GM19328 (cell line): ENCODE measurements around the gene USF1.
"Not testable (repeated sequence)": the region's sequence is repeated elsewhere in the genome, so short reads cannot be mapped to it uniquely, and the experiment has no call there.

Source experiments
- ATAC-seq: cut with Tn5 transposase; IDR thresholded peaks from one replicate; pipeline ENCODE4 v1.9.1; 2021; ENCODE audit warnings: mild to moderate bottlenecking, moderate library complexity; ENCODE audit not compliant: unreplicated experiment

The USF1 gene

GRCh38 chr1:161019751-161020495, 25.9 kb downstream of the USF1 start:
- no peak for ATAC-seq

- ATAC-seq: not testable (repeated sequence)
These were observed 26.6 kb downstream of the USF1 start for GRCh38 chr1:161019111-161019660.

DNA sequence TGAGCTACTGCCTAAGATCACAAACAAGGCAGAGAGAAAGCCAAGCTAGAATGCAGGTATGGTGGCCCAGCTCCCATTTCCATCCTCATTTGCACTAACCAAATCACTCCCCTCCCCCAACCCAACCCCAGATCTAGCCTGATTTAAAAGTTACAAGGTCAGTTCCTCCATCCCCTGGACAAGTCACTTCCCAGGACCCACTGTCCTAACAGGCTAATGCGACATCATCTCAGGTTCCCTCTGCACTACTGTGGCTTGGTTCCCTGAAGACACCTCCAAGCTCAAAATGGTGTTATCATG, 27.2 kb downstream of the USF1 start:
- ATAC-seq: no peak

DNA sequence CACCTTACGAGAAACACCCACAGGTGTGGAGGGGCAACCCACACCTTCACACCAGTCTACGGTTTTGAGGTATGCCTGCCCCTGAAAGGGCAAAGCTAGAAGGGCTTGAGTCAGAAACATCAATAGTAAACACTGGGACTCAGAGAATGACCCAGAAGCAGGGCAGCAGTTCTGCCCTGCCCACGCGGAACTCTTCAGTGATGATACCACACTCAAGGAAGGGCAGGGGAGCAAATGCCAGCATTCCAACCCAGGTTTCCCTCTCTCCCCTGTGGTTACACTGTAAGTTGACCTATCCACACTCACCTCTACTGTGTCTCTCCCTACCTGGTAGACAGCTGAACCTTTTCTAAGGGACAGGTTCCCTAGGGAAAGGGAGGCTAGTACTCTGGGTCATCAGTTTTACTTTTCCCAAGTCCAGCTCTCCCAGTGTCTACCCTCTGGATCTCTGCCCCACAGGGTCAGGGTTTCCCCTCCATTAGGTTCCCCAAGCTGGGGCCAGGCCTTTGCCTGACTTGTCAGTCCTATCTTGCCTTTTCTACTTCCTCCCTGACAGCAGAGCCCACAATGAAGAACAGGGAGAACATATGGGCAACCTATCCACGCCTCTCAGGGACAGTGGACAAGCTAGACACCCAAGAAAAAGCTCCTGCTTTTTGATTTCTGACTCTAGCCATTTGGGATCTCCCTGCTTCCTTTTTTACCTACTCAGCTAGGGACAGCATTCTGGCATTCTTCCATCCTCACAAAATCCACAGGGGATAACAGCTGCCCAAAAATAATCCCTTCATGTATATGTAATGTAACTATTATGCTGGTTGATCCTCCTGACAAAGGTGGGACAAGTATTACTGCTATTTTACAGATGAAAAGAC, 27.8 kb downstream of the USF1 start:
- ATAC-seq: no peak

DNA sequence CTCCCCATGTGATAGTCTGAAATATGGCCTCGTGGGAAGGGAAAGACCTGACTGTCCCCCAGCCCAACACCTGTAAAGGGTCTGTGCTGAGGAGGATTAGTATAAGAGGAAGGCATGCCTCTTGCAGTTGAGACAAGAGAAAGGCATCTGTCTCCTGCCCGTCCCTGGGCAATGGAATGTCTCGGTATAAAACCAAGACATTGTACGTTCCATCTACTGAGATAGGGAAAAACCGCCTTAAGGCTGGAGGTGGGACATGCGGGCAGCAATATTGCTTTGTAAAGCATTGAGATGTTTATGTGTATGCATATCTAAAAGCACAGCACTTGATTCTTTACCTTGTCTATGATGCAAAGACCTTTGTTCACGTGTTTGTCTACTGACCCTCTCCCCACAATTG, 28.6 kb downstream of the USF1 start:
- not testable (repeated sequence) for ATAC-seq

DNA sequence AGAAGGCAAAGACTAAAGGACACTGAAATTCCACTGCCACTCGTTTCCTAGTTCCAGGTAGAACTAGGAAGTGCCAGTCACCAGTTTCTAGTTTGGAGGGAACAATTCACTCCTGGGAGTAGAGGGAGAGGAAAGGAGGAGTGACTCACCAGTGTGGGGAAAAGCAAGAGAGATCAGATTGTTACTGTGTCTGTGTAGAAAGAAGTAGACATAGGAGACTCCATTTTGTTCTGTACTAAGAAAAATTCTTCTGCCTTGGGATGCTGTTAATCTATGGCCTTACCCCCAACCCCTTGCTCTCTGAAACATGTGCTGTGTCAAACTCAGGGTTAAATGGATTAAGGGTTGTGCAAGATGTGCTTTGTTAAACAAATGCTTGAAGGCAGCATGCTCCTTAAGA, 29.1 kb downstream of the USF1 start:
- ATAC-seq: not testable (repeated sequence)

- peak; percentile 73 for ATAC-seq
These were observed 32.1 kb downstream of the USF1 start for GRCh38 chr1:161013488-161014230.

DNA sequence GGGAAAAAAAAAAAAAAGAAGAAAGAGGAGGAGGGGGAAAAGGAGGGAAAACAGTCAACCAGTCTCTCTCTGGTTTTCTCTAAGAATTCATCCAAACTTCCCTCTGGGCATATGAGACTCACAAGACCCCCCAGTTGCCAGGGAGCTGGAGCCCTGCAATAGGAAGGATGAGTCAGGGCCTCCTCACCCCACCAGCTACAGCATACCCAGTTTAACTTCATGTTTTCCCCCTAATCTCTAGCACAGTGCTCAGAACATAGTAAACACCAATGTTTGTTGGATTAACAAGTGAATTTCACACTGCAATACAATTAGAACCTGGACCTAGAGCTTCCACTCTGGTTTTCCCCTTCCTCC, 32.7 kb downstream of the USF1 start:
- ATAC-seq: no peak

GRCh38 chr1:161012420-161012819, 33.4 kb downstream of the USF1 start:
- ATAC-seq: no peak

- ATAC-seq: no peak
These were observed 36.1 kb downstream of the USF1 start for GRCh38 chr1:161009602-161010211.

GRCh38 chr1:161008869-161009510, 36.8 kb downstream of the USF1 start:
- ATAC-seq: no peak

DNA sequence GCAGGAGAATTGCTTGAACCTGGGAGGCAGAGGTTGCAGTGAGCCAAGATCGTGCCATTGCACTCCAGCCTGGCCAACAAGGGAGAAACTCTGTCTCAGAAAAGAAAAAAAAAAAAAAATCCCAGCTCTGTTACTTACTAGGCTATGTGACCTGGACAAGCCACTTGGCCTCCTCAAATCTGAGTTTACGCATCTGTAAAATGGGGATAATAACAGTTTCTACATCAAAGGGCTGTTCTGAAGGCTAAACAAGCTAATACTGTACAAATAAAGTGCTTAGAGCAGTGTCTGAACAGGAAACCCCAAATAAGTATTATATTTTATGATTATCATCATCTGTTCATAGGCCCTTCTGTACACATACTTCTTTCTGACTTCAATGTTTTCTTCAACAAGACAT, 38.4 kb downstream of the USF1 start:
- ATAC-seq: no peak

DNA sequence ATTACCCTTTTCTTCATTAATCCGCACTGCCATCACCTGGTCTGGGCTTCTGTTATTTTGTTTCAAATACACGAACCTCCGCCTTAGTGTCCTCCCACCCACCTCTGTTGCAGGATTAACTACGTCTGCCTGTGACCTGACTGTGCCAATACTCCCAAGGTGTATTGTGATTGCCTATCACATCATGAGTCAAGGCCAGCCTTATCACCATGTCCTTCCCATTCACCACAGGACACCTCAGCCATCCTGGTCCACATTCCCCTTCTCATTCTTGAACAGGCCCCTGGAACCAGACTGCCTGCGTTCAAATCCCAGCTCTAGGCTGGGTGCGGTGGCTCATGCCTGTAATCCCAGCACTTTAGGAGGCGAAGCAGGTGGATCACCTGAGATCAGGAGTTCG, 39.2 kb downstream of the USF1 start:
- ATAC-seq: no peak

GRCh38 chr1:161001525-161001924, 44.3 kb downstream of the USF1 start:
- no peak for ATAC-seq

GRCh38 chr1:161000736-161001480, 44.9 kb downstream of the USF1 start:
- ATAC-seq: no peak

- no peak for ATAC-seq
These were observed 46.4 kb downstream of the USF1 start for GRCh38 chr1:160999376-160999775.

DNA sequence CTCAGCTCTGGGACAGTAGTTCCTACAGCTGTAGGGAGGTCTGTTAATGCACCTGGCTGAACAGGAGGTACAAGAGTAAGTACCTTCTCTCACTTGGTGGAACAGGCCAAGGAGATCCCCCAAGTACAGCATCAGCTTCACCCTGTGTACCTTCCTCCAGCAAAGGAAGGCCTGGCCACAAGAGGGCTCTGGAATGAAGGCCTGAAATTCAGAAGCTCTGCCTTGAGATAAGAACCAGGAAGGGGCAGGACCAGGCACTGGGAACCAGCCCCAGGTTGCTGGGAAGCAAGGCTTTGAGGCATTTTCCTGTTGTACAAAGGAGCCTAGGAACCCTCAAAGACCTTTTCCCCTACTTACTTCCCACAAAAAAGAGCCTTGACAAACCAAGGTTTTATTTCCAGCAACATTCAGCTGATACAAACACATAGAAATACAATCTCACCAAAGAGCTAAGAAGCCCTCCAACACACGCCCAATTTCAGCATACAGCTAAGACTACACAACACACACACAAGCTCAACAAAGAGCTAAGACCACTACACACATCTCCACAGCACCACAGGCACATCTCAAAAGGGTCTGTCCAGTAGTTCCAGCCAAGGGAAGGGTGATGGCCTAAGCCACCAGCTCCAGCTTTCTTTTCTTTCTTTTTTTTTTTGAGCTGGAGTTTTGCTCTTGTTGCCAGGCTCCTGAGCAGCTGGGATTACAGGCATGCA, 48.3 kb downstream of the USF1 start:
- ATAC-seq: no peak

DNA sequence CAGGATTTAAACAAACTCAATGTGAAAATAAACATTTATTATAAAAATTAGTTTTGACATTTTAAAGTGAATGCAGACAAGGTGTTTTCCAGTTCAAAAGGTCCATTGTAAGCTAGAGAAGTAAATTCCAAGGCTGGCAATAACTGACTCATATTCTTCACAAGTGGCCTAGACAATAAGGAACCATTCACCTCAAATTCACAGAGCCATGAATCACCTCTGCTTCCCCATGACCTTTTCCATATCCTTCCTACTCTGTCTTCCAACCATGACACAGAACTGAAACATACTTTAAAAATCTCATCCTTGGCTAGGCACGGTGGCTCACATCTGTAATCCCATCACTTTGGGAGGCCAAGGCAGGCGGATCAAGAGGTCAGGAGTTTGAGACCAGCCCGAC, 49.6 kb downstream of the USF1 start:
- no peak for ATAC-seq

DNA sequence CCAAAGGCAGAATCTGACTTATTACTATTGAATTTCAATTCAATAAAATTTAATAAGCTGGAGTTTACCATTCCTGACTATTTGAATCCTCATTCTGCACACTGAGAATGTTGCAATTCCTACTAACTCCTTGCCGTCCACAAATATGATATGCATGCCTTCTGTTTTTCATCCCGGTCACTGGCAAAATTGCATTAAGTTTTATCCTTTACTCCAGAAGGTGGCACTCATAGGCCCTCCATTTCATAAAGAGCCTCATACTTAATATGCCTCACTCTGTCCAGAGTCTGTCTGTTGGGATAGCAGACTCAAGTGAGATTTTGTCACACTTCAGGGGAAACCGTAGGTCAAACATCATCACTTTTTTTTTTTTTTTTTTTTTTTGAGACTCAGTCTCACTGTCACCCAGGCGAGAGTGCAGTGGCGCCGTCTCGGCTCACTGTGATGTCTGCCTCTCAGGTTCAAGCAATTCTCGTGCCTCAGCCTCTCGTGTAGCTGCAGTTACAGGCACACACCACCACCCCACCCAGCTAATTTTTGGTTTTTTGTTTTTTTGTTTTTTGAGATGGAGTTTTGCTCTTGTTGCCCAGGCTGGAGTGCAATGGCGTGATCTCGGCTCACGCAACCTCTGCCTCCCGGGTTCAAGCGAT, 52.1 kb downstream of the USF1 start:
- ATAC-seq: no peak
